MM.1S (cell line): ENCODE results near the gene FRMD4B.

Source experiments
- EZH2phosphoT487 ChIP-seq: fragments of 300-600 bp; sonication (generic); IDR thresholded peaks from 2 replicates; pipeline ENCODE4 v1.6.1; 2018; ENCODE audit warnings: antibody characterized with exemption, low read length
- TF ChIP-seq, protein P1 (sequence below): fragments of 300-600 bp; sonication (generic); IDR thresholded peaks from 2 replicates; pipeline ENCODE4 v1.5.1; 2016; ENCODE audit warnings: antibody characterized with exemption, low read length, mixed read lengths

- TF ChIP-seq, protein P1, sequence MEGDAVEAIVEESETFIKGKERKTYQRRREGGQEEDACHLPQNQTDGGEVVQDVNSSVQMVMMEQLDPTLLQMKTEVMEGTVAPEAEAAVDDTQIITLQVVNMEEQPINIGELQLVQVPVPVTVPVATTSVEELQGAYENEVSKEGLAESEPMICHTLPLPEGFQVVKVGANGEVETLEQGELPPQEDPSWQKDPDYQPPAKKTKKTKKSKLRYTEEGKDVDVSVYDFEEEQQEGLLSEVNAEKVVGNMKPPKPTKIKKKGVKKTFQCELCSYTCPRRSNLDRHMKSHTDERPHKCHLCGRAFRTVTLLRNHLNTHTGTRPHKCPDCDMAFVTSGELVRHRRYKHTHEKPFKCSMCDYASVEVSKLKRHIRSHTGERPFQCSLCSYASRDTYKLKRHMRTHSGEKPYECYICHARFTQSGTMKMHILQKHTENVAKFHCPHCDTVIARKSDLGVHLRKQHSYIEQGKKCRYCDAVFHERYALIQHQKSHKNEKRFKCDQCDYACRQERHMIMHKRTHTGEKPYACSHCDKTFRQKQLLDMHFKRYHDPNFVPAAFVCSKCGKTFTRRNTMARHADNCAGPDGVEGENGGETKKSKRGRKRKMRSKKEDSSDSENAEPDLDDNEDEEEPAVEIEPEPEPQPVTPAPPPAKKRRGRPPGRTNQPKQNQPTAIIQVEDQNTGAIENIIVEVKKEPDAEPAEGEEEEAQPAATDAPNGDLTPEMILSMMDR, result no peak
- no peak for TF ChIP-seq EZH2phosphoT487
Observed at GRCh38 chr3:69408542-69408941, 22.7 kb upstream of the FRMD4B start.
